Measurements from ENCODE around the gene MKS1.

- TF ChIP-seq CTCF (conservative IDR thresholded peaks at IDR 0.05; ENCODE audit: low read depth in 2 of 2) (no peak), CREB1 (CRISPR knock-in tag; IDR thresholded peaks at IDR 0.05; ENCODE audit: low read depth) (no peak), ZNF462 (CRISPR knock-in tag; IDR thresholded peaks at IDR 0.05) (no peak), REST (IDR thresholded peaks at IDR 0.05; ENCODE audit: unreplicated experiment) (no peak), POLR2AphosphoS5 (IDR thresholded peaks at IDR 0.05; ENCODE audit: low read depth) (no peak)
Observed at GRCh38 chr17:58262149-58262548, 43.1 kb upstream of the MKS1 start.

All from GM23338 (cell line).